HG02981 (cell line): ENCODE results near the gene RHAG.

Experiments
- ATAC-seq: cut with Tn5 transposase; IDR thresholded peaks from one replicate; pipeline ENCODE4 v1.9.1; 2021; ENCODE audit warnings: mild to moderate bottlenecking, moderate library complexity; ENCODE audit not compliant: unreplicated experiment

The RHAG gene

GRCh38 chr6:49565261-49565660, 71.4 kb downstream of the RHAG start:
- ATAC-seq = no peak

DNA sequence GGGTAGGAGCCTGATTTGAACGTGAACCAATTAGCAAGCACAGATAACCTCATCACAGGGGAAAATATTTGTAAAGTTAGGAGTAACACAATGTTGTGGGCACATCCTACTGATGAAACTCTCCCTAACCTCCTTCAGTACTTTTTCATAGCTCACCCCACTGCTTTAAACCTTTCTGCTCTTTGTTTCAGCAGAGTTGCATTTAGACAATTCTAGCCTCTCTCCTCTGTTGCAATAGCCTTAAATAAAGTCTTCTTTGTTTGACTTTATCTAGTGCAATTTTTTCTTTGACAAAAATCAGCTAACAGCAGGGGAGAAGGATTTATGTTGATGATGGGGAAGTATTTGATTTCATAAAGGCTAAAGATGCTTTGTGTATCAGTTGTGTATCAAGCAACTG, 72.1 kb downstream of the RHAG start:
- no peak for ATAC-seq

DNA sequence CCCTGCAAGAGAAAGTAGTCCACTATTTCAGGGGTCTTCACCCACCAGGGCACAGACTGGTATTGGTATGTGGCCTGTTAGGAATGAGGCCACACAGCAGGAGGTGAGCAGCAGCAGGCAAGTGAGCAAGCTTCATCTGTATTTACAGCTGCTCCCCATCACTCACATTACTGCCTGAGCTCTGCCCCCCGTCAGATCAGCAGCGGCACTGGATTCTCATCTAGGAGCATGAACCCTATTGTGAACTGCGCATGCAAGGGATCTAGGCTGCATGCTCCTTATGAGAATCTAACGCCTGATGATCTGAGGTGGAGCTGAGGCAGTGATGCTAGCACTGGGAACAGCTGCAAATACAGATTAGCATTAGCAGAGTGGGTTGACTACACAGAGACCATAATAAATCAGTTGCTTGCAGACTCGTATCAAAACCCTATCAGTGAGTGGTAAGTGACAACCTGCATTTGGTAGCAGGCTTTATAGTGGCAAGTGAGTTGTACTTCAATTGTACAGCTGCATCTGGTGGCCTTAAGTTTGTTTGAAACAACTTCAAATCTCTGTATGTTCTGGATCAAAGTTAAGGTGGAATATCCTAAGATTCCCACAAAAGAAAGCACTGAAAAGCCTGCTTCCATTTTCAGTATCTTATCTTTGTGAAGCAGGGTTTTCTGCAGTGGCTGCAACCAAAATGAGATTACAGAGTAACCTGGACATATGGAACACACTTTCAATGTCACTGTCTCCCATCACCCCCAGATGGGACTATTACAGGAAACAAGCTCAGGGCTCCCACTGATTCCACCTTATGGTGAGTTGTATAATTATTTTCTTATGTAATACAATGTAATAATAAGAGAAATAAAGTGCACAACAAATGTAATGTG, 73.4 kb downstream of the RHAG start:
- ATAC-seq = no peak

DNA sequence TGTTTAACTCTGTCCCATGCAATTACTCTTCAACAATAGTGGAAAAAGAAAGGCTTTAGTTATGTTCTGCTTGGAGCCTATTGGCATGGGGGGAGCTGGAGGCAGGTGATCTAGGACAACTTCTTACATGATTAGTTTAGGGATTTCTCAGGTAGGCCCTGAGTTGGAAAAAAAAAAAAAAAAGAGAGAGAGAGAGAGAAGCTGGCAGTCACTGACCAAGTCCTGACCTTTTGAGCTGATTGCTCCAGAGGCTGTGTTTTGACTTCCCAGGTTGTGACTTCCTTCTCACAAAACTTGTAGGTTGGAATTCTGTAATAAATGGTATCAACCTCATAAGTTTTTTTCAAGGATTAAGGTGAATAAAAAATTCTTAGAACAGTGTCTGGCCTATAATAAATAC, 78.4 kb downstream of the RHAG start:
- ATAC-seq = no peak

DNA sequence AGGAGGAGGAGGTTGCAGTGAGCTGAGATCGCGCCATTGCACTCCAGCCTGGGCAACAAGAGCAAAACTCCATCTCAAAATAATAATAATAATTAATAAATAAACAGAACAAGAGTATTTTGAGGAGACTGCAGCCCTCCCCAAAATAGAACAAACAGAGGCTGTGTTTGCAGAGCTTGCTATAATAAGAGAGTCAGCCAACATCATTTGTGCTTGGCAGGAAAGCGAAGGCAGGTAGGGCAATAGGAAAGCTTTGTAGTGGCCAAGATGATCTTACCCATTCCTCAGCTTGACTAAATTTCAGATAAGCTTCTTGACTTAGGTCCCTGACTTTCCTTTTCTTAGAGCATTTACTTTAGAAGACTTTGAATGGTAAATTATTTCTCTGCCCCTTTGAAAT, 79.5 kb downstream of the RHAG start:
- ATAC-seq = no peak

- ATAC-seq = no peak
Observed at GRCh38 chr6:49556429-49556837, 80.2 kb downstream of the RHAG start.

GRCh38 chr6:49555951-49556350, 80.7 kb downstream of the RHAG start:
- no peak for ATAC-seq
